HG03565 (cell line): ENCODE results near the gene BCAT1.
"Not testable (repeated sequence)": the region's sequence is repeated elsewhere in the genome, so short reads cannot be mapped to it uniquely, and the experiment has no call there.

ENCODE experiments used
- ATAC-seq: cut with Tn5 transposase; IDR thresholded peaks from one replicate; pipeline ENCODE4 v1.9.1; 2021; ENCODE audit warnings: mild to moderate bottlenecking, moderate library complexity; ENCODE audit not compliant: unreplicated experiment

The BCAT1 gene

DNA sequence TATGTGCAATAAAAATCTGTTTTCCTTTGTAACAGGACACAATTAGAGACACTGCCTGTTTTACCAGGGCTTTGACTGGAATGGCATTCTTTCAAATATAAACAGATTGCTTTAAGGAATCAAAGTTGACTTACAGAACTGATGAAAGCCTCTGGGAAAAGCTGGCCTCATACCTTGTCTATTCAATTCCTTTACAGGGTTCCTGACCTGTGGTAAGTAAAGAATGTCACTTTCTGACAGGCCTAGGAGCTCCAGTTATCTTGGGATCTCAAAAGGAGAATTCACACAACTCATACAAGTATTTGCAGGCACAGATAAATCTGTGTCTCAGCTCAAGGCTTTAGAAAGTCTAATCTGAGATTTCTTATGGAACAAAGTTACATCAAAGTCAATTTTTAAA lies 88.4 kb downstream of the BCAT1 start:
- no peak for ATAC-seq

DNA sequence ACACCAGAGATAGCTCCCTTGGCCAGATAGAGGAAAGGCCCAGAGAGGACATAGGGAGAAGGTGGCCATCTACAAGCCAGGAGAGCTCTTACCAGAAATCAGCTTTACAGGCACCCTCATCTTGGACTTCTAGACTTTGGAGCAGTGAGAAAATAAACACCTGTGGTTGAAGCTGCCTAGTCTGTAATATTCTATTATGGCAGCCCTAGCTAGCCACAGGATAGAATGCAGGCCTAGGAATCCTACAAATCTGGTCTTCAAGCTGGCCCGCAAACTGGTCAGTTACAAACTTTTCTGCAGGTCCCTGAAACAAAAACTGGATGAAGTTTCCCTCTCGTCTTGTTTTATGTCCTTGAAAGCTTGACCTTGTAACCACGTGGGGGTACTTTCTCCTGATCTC lies 92.4 kb downstream of the BCAT1 start:
- ATAC-seq: no peak

DNA sequence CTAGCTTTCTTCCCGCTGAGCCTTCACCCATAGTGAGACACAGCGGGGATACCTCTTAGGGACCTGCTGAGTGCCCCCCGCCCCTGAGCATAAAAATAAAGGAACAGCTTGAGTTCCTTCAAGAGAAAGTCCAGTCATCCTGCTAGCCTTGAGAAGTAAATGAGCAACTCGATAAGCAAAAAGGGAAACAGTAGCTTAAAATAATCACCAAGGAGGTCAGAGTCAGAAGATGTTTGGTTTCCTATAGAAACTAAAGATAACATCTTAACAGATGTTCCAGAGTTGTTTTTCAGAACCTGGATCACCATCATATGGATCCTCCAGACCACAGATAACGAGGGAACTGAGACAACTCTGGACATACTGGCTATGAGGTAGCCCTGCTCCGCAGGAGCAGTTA lies 94.0 kb downstream of the BCAT1 start:
- no peak for ATAC-seq

DNA sequence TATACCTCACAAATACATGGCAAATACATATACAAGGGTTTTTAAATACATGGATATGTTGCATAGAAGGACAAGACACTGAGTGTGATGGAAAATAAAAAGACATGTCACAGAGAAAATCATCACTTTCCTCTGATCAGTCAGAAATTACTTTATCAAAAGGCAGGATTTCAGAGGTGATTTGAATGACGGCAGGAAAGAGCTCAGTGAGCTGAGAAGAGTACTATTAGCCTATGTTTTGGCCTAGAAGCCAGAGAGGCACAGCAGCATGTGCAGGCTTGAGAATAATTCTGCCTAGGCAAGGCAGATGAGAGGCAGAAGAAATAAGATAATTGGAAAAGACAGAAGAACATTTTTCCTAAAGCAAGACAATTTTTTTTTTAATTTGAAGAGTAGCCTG lies 94.9 kb downstream of the BCAT1 start:
- no peak for ATAC-seq

DNA sequence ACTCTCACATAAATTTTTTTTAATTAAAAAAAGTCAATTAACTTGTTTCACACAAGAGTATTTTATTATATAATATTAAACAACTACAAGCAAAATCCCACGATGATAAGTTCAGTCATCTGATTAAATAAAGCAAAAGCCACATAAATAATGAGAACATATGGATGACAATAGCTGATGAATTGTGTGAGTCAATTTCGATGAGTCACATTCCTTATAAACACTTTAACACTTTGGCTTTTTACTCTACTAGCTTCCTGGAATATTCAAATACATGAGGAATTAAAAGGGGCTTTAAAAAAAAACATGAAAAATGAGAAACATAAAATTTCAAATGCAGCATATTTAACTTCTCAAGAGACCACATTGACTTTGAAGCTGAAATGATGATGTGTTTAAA lies 95.3 kb downstream of the BCAT1 start:
- ATAC-seq: no peak

DNA sequence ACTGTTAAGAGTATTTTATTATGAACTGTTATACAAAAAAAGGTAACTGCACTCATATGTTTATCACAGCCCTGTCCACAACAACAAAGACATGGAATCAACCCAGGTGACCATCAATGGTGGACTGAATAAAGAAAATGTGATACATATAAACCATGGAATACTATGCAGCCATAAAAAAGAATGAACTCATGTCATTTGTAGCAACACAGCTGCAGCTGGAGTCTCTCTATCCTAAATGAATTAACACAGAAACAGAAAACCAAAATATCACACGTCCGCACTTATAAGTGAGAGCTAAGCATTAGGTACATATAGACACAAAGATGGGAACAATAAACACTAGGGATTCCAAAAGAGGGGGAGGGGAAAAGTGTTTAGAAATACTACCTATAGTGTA lies 95.8 kb downstream of the BCAT1 start:
- ATAC-seq: no peak

DNA sequence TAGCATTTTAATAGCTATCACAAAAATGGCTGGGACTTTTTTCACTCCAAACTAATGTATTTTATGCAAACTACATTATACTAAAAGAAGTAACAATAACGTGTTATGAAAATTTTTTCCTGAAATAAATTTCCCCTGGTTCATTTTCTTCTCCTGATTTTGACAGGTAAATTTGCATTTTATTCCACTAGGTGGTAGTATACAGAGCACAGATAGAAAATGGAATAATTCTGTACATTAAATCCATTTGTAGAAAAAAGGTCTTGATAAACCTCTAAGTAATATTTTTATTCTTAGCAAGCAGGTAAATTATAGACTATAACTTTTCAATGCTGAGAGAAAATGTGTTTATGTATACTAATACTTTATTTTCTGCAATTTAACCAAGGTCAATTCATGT lies 96.5 kb downstream of the BCAT1 start:
- no peak for ATAC-seq

DNA sequence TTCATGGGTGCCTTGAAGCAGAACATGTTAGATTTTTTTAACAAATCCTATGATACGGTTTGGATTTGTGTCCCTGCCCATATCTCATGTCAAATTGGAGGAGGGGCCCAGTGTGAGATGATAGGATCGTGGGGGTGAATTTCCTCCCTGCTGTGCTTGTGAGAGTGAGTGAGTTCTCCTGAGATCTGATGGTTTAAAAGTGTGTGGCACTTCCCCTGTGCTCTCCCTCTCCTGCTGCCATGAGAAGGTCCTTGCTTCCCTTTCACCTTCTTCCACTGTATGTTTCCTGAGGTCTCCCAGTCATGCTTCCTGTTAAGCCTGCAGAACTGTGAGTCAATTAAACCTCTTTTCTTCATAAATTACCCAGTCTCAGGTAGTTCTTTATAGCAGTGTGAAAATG lies 97.0 kb downstream of the BCAT1 start:
- ATAC-seq: not testable (repeated sequence)

DNA sequence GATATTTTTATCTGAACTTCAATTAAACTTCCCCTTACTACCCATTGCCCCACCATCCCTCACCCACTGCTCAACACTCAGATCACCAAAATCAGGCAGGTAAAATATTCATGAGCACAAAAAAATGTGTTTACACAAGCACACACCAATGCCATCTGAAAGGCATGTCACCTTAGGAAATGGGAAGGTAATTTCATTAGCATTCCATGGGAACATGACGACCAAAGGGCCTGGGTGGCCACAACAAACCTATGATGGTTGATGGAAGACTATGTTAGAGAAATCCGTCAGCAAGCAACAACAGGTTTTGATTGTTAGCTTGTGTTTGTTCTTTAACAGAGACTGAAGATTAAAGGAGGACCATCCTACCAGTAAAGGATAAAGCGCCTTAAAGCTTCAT lies 97.6 kb downstream of the BCAT1 start:
- ATAC-seq: no peak

DNA sequence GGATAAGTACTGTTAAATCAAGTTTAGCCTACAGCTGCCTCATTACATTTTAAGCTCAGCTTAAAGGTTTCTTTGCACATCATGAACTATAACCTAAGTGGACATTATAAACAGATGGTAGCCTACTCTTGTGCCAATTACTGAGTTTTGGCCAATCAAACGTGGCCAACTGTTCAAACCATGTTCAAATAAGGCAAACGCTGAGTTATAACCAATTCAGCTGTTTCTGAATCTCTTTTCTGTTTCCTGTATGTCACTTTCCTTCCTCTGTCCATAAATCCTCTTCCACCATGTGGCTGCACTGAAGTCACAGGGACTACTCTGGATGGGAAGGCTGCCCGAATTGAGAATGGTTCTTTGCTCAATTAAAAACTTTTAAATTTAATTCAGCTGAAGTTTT lies 98.4 kb downstream of the BCAT1 start:
- no peak for ATAC-seq

DNA sequence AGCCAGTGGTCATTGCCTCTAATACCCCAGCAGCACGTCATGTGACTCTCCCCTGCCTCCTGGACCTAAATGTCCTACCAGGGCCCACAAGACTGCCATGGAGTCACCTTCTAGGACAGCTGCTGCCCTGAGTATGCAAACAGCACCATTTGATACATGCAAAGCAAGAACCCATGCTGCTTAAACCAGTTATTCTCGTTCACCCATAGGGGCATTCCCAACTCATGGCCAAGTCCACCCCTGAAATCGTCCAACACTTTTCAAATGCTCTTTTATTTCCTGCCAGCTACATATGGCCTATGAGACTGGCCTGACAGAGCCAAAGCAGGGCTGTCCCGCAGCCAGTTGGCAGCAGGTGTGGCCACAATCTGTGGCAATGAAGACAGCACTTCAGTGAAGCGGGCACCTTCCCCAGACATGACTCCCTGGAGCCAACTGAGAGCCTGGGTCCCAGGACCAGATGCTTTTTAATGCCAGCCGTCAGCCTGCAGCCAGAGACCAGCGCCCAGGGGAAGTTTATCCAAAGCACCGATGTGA lies 99.9 kb downstream of the BCAT1 start:
- ATAC-seq: no peak

DNA sequence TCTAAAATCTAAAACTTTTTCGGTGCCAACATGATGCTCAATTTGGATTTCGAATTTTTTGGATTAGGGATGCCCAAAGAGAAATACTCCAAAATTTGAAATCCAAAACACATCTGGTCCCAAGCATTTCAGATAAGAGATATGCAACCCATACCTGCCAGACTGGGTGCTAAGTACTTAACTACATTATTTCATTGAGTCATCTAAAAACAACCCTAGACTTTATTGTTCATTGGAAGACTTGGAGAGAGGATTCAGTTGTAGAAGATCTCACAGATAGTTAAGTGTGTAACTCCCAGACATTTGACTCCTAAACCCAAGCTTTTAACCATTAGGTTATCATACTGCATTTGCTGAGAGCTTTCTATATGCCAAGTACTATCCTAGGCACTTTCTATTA lies 102.2 kb downstream of the BCAT1 start:
- no peak for ATAC-seq

DNA sequence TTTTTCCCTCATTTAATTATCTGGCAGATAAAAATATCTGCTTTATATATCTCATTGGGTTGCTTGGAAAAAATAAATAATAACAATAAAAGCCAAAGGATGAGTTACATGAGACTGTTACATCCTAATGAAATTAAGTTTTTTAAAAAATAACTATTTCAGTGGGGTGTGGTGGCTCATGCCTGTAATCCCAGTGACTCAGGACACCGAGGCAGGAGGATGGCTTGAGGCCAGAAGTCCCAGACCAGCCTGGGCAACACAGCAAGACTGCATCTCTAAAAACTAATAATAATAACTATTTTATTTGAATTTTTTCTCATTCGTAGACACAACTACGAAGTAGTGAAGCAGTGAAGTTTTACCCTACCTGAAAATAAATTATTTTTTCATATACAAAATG lies 103.3 kb downstream of the BCAT1 start:
- ATAC-seq: no peak

DNA sequence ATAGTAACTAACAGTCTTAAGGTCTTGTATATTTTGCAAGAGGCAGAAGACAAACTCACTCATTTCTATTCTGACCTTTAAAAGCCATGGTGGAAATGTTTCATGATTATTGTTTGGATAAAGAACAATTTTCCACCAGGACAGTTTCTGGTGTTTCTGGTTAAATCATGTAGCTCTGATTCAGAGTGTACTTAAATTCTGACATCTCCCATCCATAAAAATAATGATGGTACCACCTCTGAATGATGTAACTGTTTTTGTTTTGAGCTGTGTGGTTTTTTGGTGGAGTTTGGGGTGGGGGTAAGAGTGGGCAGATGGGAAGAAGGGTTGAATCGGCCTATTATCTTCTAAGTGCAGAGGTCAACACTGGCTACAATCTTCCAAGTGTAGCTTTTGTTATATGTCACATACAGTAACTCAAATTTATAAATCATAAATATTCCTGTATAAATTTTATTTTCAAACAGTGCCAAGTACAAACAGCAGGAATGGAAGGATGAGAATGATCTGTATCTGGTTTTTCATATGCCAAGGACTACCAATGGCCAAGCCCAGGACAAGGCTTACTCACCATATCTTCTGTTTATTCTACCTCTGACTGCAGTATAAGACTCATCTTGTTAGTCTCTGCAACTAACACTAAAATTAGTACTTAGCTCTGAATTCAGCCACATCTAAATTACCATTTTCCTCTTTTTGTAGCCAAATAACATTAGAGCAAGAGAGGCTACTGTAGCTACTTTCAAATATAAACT lies 108.7 kb downstream of the BCAT1 start:
- no peak for ATAC-seq

DNA sequence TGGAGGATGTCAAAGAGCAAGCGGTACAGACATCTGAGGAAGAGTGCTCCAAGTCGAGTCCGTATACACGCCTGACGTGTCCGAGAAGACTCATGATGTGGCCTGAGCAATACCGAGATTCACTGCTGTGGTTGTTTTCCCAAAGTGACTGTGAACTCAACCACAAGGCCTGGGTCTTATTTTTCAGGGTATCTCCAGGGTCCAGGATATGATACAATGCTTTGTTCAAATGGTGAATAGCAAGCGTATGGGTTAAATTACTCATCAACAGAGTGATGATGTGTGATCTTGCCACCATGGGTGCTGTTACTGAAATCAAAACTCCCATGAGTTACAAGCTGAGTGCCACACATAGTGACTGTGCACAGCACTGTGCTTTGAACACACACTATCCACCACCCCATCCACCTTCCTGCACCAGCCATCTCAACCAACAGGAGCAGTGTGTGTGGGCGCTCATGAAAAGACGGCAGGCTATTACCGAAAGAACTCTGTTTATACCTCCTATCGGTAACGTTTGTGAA lies 109.6 kb downstream of the BCAT1 start:
- ATAC-seq: peak; percentile 88

DNA sequence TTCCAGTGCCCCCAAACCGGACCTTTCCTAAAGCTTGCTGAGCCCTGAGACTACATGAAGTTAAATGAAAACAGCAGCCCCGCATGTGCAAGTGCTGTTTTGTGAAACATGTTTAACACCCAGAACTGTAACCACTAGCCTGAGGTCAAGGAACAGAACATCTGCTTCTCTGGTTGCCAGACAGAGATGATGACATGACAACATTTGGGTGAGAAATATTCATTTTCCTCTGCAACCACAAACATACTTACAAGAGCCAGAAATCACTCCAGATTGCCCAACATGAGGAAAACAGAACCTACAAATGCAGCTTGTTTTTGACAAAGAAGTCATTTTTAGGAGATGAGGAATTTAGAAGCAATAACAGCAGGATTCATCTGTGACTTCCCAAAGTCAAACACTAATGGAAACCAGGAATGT lies 110.4 kb downstream of the BCAT1 start:
- peak; percentile 34 for ATAC-seq

DNA sequence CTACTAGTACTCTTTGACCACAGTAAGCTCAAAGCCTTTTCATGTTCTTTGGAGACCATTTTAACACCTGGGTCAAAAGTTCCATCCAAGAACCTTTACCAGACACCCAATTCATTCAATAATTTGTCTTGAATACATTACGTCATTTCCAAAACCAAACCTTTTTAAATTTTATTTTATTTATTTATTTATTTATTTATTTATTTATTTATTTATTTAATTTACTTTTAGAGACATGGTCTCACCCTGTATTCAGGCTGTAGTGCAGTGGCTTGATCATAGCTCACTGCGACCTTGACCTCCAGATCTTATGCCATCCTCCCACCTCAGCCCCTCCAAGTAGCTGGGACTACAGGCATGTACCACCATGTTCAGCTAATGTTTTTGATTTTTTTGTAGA lies 113.5 kb downstream of the BCAT1 start:
- no peak for ATAC-seq

DNA sequence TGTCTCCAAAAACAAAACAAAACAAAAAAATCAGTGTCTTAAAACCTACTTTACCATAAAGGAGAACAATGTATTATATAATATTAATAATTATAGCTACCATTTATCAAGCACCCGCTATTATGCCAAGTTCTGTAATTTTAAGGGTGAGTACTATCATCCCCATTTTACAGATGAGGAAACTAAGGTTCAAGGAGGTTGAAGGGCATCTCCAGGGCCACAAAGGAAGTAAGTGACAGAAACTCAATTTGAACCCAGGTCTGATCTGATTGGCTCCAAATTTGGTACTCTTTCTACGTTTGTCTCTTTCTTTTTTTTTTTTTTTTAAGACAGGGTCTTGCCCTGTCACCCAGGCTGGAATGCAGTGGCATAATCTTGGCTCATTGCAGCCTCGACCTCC lies 115.4 kb downstream of the BCAT1 start:
- no peak for ATAC-seq

DNA sequence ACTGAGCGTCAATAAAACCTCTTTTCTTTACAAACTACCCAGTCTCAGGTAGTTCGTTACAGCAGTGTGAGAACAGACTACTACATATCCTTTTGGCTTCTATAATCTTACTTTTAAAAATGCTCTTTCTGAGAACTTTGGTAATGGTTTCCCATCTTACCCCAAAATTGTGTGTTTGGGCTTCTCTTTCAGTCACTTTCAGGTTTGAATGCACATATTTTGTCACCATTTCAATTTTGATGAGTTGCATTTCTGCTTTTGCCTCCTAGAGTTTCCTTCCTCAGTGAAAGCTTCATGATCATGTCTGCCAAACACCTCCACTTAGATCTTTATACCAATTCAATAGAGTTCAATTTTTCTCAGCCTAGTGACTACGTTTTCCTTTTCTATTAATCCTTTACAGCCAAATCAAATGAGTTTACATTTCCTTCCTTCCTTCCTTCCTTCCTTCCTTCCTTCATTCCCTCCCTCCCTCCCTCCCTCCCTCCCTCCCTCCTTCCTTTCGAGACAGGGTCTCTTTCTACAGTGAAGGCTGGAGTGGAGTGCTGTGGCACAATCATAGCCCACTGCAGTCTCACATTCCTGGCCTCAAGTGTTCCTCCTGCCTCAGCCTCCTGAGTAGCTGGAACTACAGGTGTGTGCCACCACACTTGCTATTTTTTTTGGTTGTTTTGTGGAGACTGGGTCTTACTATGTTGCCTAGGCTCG lies 124.9 kb downstream of the BCAT1 start:
- ATAC-seq: peak; percentile 28

DNA sequence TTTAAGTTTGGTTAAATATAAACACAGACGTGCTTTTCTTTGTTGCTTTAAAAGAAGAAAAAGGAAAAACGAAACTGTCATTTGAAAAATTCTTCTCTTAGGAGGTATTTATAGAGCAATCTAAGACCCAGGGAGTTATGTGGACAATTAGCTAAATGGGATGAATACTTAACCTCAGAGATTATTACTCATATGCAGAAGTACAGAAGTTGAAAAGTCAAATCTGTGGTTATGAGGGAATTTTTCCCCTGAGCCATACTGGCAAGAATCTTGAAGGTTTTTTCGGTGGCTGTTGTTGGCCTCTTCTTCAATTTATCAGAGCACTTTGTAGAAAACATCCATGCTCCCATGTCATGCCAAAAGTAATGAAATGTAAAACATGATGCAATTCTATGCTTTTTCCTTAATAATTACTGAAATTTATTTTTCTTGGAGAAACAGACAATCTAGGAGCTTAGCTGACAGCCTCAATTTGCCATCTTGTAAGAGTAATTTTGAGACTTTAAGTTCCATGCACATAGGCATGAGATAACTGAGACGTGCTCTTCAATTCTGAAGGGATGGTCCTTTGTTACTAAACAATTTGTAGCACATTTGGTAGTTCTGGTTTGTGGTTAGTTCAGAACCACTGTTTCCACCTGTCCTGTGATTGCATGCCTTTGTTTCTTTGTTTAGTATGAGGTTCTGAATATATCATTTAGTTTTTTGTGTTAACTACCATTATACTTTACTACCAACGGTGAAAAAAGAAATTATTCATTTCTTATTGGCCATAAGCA lies 126.6 kb downstream of the BCAT1 start:
- ATAC-seq: peak; percentile 70

DNA sequence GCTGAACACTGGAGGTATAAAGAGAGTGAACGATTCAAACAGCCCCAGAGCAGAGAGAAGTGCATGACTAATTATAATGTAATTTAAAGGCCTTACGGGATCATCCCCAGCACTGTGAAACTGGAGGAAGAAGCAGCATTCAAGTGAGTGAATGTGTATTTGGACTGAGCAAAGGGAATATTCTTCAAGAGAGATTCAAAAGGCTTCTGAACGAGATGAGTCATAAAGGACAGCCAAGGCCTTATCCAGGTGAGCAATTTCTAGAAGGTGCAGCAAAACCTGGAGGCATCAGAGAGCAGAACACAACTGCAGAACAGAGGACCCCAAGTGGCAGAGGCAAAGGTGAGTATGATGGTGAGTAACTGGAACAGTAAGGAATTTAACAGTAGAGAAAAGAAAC lies 127.2 kb downstream of the BCAT1 start:
- peak; percentile 41 for ATAC-seq
